T-cell (primary cell): ENCODE measurements around the gene TRIM39. TPM values are rescaled to one million over a fixed set of nuclear protein-coding genes. Genes with fewer than 3 reads are reported as not detected.

Experiments
- ATAC-seq, 4 experiments: fragments of 200-7000 bp in 3 of 4; fragments of 150-1000 bp in 1 of 4; cut with Tn5 transposase; replicated peaks in 1 of 4; 1 replicate in 3 of 4; 2 replicates in 1 of 4; pipeline ENCODE4 v1.10.0; 2021; ENCODE audit warnings: moderate library complexity in 3 of 4, mild to moderate bottlenecking in 2 of 4, moderate number of reproducible peaks in 1 of 4
- CTCF ChIA-PET, 2 donors: fragments of 300-600 bp; sonication (Branson Sonifier 250); formaldehyde crosslinking; loops; one replicate each; lab custom pipeline; 2022; ENCODE audit warnings: antibody characterized with exemption in 2 of 2; lab: Charles Lee
- POLR2A ChIA-PET, 2 donors: fragments of 300-600 bp; sonication (Branson Sonifier 250); formaldehyde crosslinking; loops; one replicate each; lab custom pipeline; 2022; ENCODE audit warnings: antibody characterized with exemption in 2 of 2; lab: Charles Lee
- DNase-seq, 35 experiments: peaks; one replicate each; pipeline versions ENCODE4 v3.0.0 to v3.0.0-alpha.2; 2013 to 2023
- H3K27ac ChIP-seq: one replicate; pipeline ENCODE4 v1.5.1; 2013; ENCODE audit warnings: low read length
- H3K27me3 ChIP-seq, 2 experiments: replicated peaks in 1 of 2; 1 replicate in 1 of 2; 2 replicates in 1 of 2; pipeline versions ENCODE4 v1.6.1 to v1.7.0; 2013; ENCODE audit warnings: low read length in 1 of 2, mixed read lengths in 1 of 2; ENCODE audit not compliant: control insufficient read depth in 2 of 2, insufficient read depth in 2 of 2; ENCODE audit errors: extremely low read depth in 1 of 2
- H3K36me3 ChIP-seq, 2 donors: 1 replicate in 1 of 2; 2 replicates in 1 of 2; pipeline versions ENCODE4 v1.6.1 to v1.7.0; 2013; ENCODE audit warnings: low read length in 1 of 2; ENCODE audit not compliant: control insufficient read depth in 2 of 2, insufficient read depth in 1 of 2; ENCODE audit errors: extremely low read depth in 1 of 2
- H3K4me1 ChIP-seq, 2 experiments: 1 replicate in 1 of 2; 2 replicates in 1 of 2; pipeline versions ENCODE4 v1.6.1 to v1.7.0; 2013; ENCODE audit warnings: low read length in 2 of 2, mixed read lengths in 1 of 2; ENCODE audit not compliant: insufficient read depth in 2 of 2, control insufficient read depth in 1 of 2; ENCODE audit errors: extremely low read depth in 1 of 2
- H3K4me3 ChIP-seq, 2 donors: 1 replicate in 1 of 2; 2 replicates in 1 of 2; pipeline versions ENCODE4 v1.5.1 to v1.7.0; 2013; ENCODE audit warnings: mild to moderate bottlenecking in 2 of 2, low read length in 1 of 2, moderate library complexity in 1 of 2; ENCODE audit not compliant: control insufficient read depth in 1 of 2; ENCODE audit errors: extremely low read depth in 1 of 2
- H3K9me3 ChIP-seq: 2 replicates; pipeline ENCODE4 v1.7.0; 2013
- H3K27ac Mint-ChIP-seq, 2 donors: one replicate each; pipeline ENCODE4 v1.8.0; 2020 to 2021; ENCODE audit warnings: mild to moderate bottlenecking in 2 of 2, mixed read lengths in 2 of 2
- H3K27me3 Mint-ChIP-seq, 2 donors: one replicate each; pipeline ENCODE4 v1.8.0; 2021 to 2022; ENCODE audit warnings: mixed read lengths in 2 of 2
- H3K36me3 Mint-ChIP-seq: one replicate; pipeline ENCODE4 v1.8.0; 2021; ENCODE audit warnings: mixed read lengths
- H3K4me1 Mint-ChIP-seq, 3 donors: one replicate each; pipeline ENCODE4 v1.8.0; 2020 to 2022; ENCODE audit warnings: mixed read lengths in 3 of 3, mild to moderate bottlenecking in 1 of 3
- H3K4me3 Mint-ChIP-seq, 3 donors: one replicate each; pipeline ENCODE4 v1.8.0; 2020 to 2022; ENCODE audit warnings: mild to moderate bottlenecking in 3 of 3, mixed read lengths in 3 of 3, moderate library complexity in 3 of 3
- H3K9me3 Mint-ChIP-seq, 3 donors: one replicate each; pipeline ENCODE4 v1.8.0; 2020 to 2022; ENCODE audit warnings: mixed read lengths in 3 of 3
- WGBS: methylation state at CpG from one replicate; pipeline ENCODE4 v1.1.5; 2013; ENCODE audit warnings: missing lambda C conversion rate; ENCODE audit not compliant: insufficient coverage; 5-methylcytosine and 5-hydroxymethylcytosine counted together
- total RNA-seq, 35 experiments: library from RNA in 6 of 35; stranded (reverse) in 6 of 35; fragments of 120-200 nt in 1 of 35; gene quantifications; one replicate each; pipeline versions ENCODE4 v1.2.1 to v1.2.4 and lab custom pipeline; 2013 to 2026

TRIM39 gene
- total RNA-seq, 5 donors from 2014 or later (not counting 1 experiment from before 2014, with no cell fraction given) = 25.1 to 50.6 (median 29.5) TPM

GRCh38 chr6:30344868-30345671 is 18.3 kb downstream of the TRIM39 start, which contains the start of gene RPP21:
Gene RPP21, plus strand, starts transcription at chr6:30345156. Its CDS starts 16 bp downstream, at chr6:30345172.
- H3K27me3 Mint-ChIP-seq = no peaks in the 10 kb centered on the region
- under 1% methylated on average over 49 of the region's 64 CpGs for WGBS
- H3K27ac ChIP-seq = peak within 1 kb of the TSS; percentile 78
- H3K9me3 Mint-ChIP-seq = no peaks in the 10 kb centered on the region
- H3K4me3 ChIP-seq = peak within 1 kb of the TSS; percentile 70 to 82
- peaks cover 5 to 34% of the 10 kb centered on the region in 2 donors for H3K36me3 ChIP-seq
- peak within 1 kb of the TSS; percentile 93 to 95 for H3K27ac Mint-ChIP-seq
- POLR2A ChIA-PET = interaction anchor here in 1 of 2 donors (0.6 kb wide), 1 partner anchor 19 kb away, joined by 3 read pairs; no protein-coding TSS in a partner anchor
- CTCF ChIA-PET = no interaction called here
- H3K4me1 Mint-ChIP-seq = peaks cover 25 to 37% (median 26%) of the 10 kb centered on the region in 3 donors
- DNase-seq (peak; percentile 69 to 89 (median 81)), ATAC-seq (peak; percentile 98 to 100 (median 99))
- no peaks in the 10 kb centered on the region for H3K27me3 ChIP-seq
- H3K9me3 ChIP-seq = no peaks in the 10 kb centered on the region
- H3K4me1 ChIP-seq = peaks cover 4 to 10% of the 10 kb centered on the region in 2 experiments
- H3K4me3 Mint-ChIP-seq = peak within 1 kb of the TSS; percentile 83 to 93 (median 90)
- H3K36me3 Mint-ChIP-seq = peaks cover 33% of the 10 kb centered on the region

GRCh38 chr6:30345852-30346251 is 19.1 kb downstream of the TRIM39 start:
- Mint-ChIP-seq H3K9me3 (no peaks in the 10 kb centered on the region), H3K36me3 (peaks cover 26% of the 10 kb centered on the region), H3K4me1 (peaks cover 26 to 45% (median 28%) of the 10 kb centered on the region in 3 donors), H3K4me3 (peak overlapping the region; percentile 83 to 93 (median 90)), H3K27ac (peak overlapping the region; percentile 82 to 83), H3K27me3 (no peaks in the 10 kb centered on the region)
- H3K27me3 ChIP-seq = no peaks in the 10 kb centered on the region
- H3K9me3 ChIP-seq = no peaks in the 10 kb centered on the region
- DNase-seq (no peak), ATAC-seq (no peak)
- peaks cover 5 to 26% of the 10 kb centered on the region in 2 donors for H3K36me3 ChIP-seq
- ChIA-PET POLR2A (no interaction called here), CTCF (no interaction called here)
- peak overlapping the region in 1 of 2 donors; percentile 82 for H3K4me3 ChIP-seq
- no peak overlapping the region for H3K27ac ChIP-seq
- peaks cover 4 to 10% of the 10 kb centered on the region in 2 experiments for H3K4me1 ChIP-seq
- WGBS = 89% methylated on average over 1 of the region's 4 CpGs

- H3K27ac Mint-ChIP-seq = no peak overlapping the region
- ChIA-PET POLR2A (no interaction called here), CTCF (no interaction called here)
- H3K4me3 ChIP-seq = no peak overlapping the region
- peaks cover 4 to 10% of the 10 kb centered on the region in 2 experiments for H3K4me1 ChIP-seq
- H3K27me3 Mint-ChIP-seq = peaks cover 0 to 2% of the 10 kb centered on the region in 2 donors
- H3K36me3 Mint-ChIP-seq = peaks cover 13% of the 10 kb centered on the region
- DNase-seq = no peak
- H3K9me3 ChIP-seq = no peaks in the 10 kb centered on the region
- H3K36me3 ChIP-seq = peaks cover 0 to 9% of the 10 kb centered on the region in 2 donors
- ATAC-seq = no peak
- H3K4me3 Mint-ChIP-seq = no peak overlapping the region
- WGBS = 100% methylated on average over 1 of the region's 3 CpGs
- H3K27ac ChIP-seq = no peak overlapping the region
- no peaks in the 10 kb centered on the region for H3K27me3 ChIP-seq
- H3K4me1 Mint-ChIP-seq = peaks cover 26 to 50% (median 28%) of the 10 kb centered on the region in 3 donors
- no peaks in the 10 kb centered on the region for H3K9me3 Mint-ChIP-seq
Measured at GRCh38 chr6:30348957-30349356, 22.2 kb downstream of the TRIM39 start.

DNA sequence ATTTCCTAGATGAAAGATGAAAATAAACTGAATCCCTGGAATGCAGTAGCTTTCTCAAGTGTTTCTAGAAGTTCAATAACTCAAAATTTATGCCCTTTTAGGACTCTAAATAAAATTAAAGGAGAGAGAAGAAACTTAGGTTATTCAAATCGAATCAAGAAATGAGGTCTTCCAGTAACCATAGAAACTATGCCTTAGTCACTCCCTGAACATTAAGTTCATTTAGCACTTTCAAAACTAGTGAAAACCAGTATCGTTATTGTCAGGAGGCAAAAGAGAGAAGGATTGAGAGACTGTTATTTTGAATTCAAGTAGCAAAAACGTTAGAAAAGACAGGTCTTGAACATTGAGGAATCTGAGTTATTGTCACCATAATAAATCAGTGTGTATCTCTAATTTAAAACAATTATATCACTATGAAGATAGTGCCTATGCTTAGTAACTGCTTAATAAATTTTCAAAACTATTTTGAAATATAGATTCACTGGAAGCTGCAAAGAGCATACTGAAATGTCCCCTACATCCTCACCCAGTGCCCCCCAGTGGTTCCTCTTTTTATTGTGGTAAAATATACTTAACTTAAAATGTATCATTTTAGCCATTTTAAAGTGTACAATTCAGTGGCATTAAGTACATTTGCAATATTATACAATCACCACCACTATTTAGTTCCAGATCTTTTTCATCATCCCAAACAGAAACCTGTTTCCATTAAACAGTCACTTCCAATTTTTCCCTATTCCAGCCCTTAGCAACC is 22.9 kb downstream of the TRIM39 start:
- Histone ChIP-seq H3K4me3 (no peak overlapping the region), H3K9me3 (no peaks in the 10 kb centered on the region), H3K36me3 (peaks cover 0 to 9% of the 10 kb centered on the region in 2 donors), H3K27ac (no peak overlapping the region), H3K4me1 (peaks cover 4 to 10% of the 10 kb centered on the region in 2 experiments), H3K27me3 (no peaks in the 10 kb centered on the region)
- no peak for DNase-seq
- ChIA-PET CTCF (interaction anchor here in 1 of 2 donors (0.6 kb wide), 1 partner anchor 21 kb away, joined by 3 read pairs; no protein-coding TSS in a partner anchor), POLR2A (no interaction called here)
- Mint-ChIP-seq H3K36me3 (peaks cover 13% of the 10 kb centered on the region), H3K4me3 (no peak overlapping the region), H3K9me3 (no peaks in the 10 kb centered on the region), H3K27ac (no peak overlapping the region), H3K27me3 (peaks cover 0 to 5% of the 10 kb centered on the region in 2 donors), H3K4me1 (peaks cover 23 to 47% (median 27%) of the 10 kb centered on the region in 3 donors)
- ATAC-seq = no peak
- no CpG with 5 or more reads among the region's 3 CpGs for WGBS

DNA sequence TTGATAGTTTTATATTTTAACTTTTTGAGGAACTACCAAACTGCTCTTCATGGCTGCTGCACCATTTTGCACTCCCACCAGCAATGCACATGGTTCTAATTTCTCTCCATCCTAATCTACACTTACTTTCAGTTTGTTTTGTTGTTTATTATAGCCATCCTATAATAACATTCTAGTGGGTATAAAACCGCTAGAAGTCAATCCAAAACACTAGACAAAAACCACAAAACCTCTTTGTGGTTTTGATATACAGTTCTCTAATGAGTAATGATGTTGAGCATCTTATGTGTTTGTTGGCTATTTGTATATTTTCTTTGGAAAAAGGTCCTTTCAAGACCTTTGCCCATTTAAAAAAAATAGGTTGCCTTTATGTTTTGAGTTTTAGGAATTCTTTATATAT is 23.8 kb downstream of the TRIM39 start:
- POLR2A ChIA-PET = no interaction called here
- no peaks in the 10 kb centered on the region for H3K9me3 ChIP-seq
- H3K9me3 Mint-ChIP-seq = no peaks in the 10 kb centered on the region
- H3K36me3 Mint-ChIP-seq = peaks cover 13% of the 10 kb centered on the region
- DNase-seq (no peak), ATAC-seq (no peak)
- H3K27ac Mint-ChIP-seq = no peak overlapping the region
- CTCF ChIA-PET = no interaction called here
- peaks cover 0 to 9% of the 10 kb centered on the region in 2 donors for H3K36me3 ChIP-seq
- WGBS = no CpG with 5 or more reads among the region's 1 CpG
- H3K4me3 Mint-ChIP-seq = no peak overlapping the region
- peaks cover 18 to 41% (median 23%) of the 10 kb centered on the region in 3 donors for H3K4me1 Mint-ChIP-seq
- peaks cover 0 to 12% of the 10 kb centered on the region in 2 donors for H3K27me3 Mint-ChIP-seq
- peaks cover 0 to 4% of the 10 kb centered on the region in 2 experiments for H3K27me3 ChIP-seq
- no peak overlapping the region for H3K27ac ChIP-seq
- peaks cover 4 to 8% of the 10 kb centered on the region in 2 experiments for H3K4me1 ChIP-seq
- no peak overlapping the region for H3K4me3 ChIP-seq

DNA sequence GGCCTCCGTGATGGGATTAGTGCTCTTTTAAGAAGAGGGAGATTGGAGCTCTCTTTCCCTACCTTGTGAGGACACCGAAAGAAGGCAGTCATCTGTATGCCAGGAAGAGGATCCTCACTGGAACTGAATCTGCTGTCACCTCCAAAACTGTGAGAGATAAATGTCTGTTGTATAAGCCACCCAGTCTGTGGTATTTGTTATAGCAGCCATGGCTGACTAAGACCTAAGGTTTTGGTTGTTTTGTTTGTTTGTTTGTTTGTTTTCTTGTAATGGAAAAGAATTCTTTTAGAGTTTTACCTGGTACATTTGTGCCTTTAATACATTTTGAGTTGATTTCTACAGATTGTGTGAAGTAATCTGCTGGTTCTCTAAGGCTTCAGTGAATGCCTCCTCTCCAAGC is 25.8 kb downstream of the TRIM39 start:
- H3K4me1 Mint-ChIP-seq = peaks cover 11 to 28% (median 11%) of the 10 kb centered on the region in 3 donors
- Histone ChIP-seq H3K27me3 (peaks cover 2 to 11% of the 10 kb centered on the region in 2 experiments), H3K4me1 (peaks cover 0 to under 1% of the 10 kb centered on the region in 2 experiments), H3K4me3 (no peak overlapping the region), H3K9me3 (no peaks in the 10 kb centered on the region), H3K27ac (no peak overlapping the region), H3K36me3 (no peaks in the 10 kb centered on the region)
- no peaks in the 10 kb centered on the region for H3K9me3 Mint-ChIP-seq
- no peak for ATAC-seq
- H3K4me3 Mint-ChIP-seq = no peak overlapping the region
- CTCF ChIA-PET = no interaction called here
- peaks cover 11 to 27% of the 10 kb centered on the region in 2 donors for H3K27me3 Mint-ChIP-seq
- H3K27ac Mint-ChIP-seq = no peak overlapping the region
- POLR2A ChIA-PET = no interaction called here
- peaks cover 2% of the 10 kb centered on the region for H3K36me3 Mint-ChIP-seq
- no peak for DNase-seq
- 100% methylated on average over 1 of the region's 2 CpGs for WGBS
